Parathyroid adenoma (tissue), 2 donors: ENCODE data around the gene CAMKK1.

Experiments
- H2AFZ ChIP-seq: fragments of 300-600 bp; sonication (generic); one replicate; pipeline ENCODE4 v1.7.0; 2017; ENCODE audit warnings: antibody characterized with exemption, mild to moderate bottlenecking
- H3K27ac ChIP-seq: fragments of 300-600 bp; sonication (generic); one replicate; pipeline ENCODE4 v1.7.0; 2017
- H3K27me3 ChIP-seq: fragments of 300-600 bp; sonication (generic); one replicate; pipeline ENCODE4 v1.7.0; 2017; ENCODE audit warnings: low read length; ENCODE audit not compliant: control insufficient read depth, insufficient read depth
- H3K36me3 ChIP-seq: fragments of 300-600 bp; sonication (generic); one replicate; pipeline ENCODE4 v1.7.0; 2017; ENCODE audit warnings: low read length; ENCODE audit not compliant: control insufficient read depth, insufficient read depth
- H3K4me1 ChIP-seq: fragments of 300-600 bp; sonication (generic); one replicate; pipeline ENCODE4 v1.7.0; 2017; ENCODE audit warnings: control low read depth
- H3K4me2 ChIP-seq: fragments of 300-600 bp; sonication (generic); one replicate; pipeline ENCODE4 v1.7.0; 2017; ENCODE audit warnings: low read length
- H3K4me3 ChIP-seq: fragments of 300-600 bp; sonication (generic); one replicate; pipeline ENCODE4 v1.7.0; 2017; ENCODE audit warnings: low read depth, low read length
- H3K79me2 ChIP-seq: fragments of 300-600 bp; sonication (generic); one replicate; pipeline ENCODE4 v1.7.0; 2017; ENCODE audit warnings: control low read depth
- H3K9ac ChIP-seq: fragments of 300-600 bp; sonication (generic); one replicate; pipeline ENCODE4 v1.7.0; 2017; ENCODE audit warnings: mild to moderate bottlenecking
- H3K9me3 ChIP-seq: fragments of 300-600 bp; sonication (generic); one replicate; pipeline ENCODE4 v1.7.0; 2017; ENCODE audit warnings: low read length; ENCODE audit not compliant: control insufficient read depth
- TF ChIP-seq, protein P1 (sequence below): fragments of 300-600 bp; sonication (generic); IDR thresholded peaks from one replicate; pipeline ENCODE4 v1.7.0; 2017; ENCODE audit warnings: antibody characterized with exemption, mild to moderate bottlenecking
- donor health status: primary hyperparathyroidism.

The CAMKK1 gene

GRCh38 chr17:3828151-3828851, 64.6 kb downstream of the CAMKK1 start:
- TF ChIP-seq, protein P1, sequence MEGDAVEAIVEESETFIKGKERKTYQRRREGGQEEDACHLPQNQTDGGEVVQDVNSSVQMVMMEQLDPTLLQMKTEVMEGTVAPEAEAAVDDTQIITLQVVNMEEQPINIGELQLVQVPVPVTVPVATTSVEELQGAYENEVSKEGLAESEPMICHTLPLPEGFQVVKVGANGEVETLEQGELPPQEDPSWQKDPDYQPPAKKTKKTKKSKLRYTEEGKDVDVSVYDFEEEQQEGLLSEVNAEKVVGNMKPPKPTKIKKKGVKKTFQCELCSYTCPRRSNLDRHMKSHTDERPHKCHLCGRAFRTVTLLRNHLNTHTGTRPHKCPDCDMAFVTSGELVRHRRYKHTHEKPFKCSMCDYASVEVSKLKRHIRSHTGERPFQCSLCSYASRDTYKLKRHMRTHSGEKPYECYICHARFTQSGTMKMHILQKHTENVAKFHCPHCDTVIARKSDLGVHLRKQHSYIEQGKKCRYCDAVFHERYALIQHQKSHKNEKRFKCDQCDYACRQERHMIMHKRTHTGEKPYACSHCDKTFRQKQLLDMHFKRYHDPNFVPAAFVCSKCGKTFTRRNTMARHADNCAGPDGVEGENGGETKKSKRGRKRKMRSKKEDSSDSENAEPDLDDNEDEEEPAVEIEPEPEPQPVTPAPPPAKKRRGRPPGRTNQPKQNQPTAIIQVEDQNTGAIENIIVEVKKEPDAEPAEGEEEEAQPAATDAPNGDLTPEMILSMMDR: no peak
- Histone ChIP-seq H3K4me3 (no peak overlapping the region), H3K79me2 (peaks cover 2% of the 10 kb centered on the region), H3K4me2 (no peak overlapping the region), H3K36me3 (no peaks in the 10 kb centered on the region), H3K27me3 (no peaks in the 10 kb centered on the region), H3K27ac (no peak overlapping the region), H3K4me1 (no peaks in the 10 kb centered on the region), H3K9me3 (no peaks in the 10 kb centered on the region), H2AFZ (no peak overlapping the region), H3K9ac (no peak overlapping the region)

DNA sequence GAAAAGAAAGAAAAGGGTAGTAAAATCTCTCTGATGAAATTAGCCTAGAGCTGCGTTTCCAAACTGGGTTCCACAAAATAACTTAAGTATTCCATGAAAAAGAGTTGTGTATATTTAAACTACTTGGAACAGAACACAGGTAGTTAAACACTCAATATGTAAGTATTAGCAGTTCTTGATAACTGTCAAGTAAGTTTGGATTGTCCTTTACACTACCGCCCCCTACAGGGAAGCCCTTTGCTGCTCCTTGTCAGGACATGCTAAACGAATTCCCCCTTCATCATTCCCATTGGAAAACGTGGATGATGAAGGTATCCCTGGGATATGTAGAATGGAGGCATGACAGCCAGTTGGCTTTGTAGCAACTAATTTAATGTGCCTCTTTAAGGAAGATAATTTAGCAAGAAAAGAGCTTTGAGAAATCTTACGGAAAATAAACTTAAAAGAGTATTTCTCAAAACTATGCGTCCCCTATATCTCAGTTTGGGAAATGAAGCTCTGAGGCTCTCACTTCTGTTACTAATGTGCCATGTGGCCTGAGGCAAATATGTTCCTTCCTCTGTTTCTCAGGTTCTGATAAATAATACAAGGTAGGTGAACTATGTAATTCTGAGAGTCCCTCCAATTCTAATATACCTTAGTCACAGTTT, 65.6 kb downstream of the CAMKK1 start:
- H3K4me2 ChIP-seq: no peak overlapping the region
- peaks cover 2% of the 10 kb centered on the region for H3K79me2 ChIP-seq
- no peaks in the 10 kb centered on the region for H3K9me3 ChIP-seq
- no peaks in the 10 kb centered on the region for H3K4me1 ChIP-seq
- no peak overlapping the region for H3K9ac ChIP-seq
- TF ChIP-seq, protein P1: peak; percentile 45
- no peak overlapping the region for H3K27ac ChIP-seq
- no peaks in the 10 kb centered on the region for H3K36me3 ChIP-seq
- no peaks in the 10 kb centered on the region for H3K27me3 ChIP-seq
- H3K4me3 ChIP-seq: no peak overlapping the region
- H2AFZ ChIP-seq: no peak overlapping the region

DNA sequence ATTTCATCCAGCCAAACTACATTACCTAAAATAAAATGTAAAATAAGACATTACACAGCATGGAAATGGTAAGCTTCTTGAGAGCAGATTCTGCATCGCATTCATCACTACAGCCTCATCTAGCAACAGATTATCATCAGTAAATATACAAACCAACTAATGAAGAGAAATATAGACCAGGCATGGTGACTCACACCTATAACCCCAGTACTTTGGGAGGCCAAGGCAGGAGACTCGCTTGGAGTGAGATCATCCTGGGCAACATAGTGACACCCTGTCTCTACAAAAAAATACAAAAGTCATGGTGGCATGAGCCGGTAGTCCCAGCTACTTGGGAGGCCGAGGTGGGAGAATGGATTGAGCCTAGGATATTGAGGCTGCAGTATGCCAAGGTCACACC, 66.7 kb downstream of the CAMKK1 start:
- Histone ChIP-seq H3K9me3 (no peaks in the 10 kb centered on the region), H2AFZ (no peak overlapping the region), H3K27me3 (no peaks in the 10 kb centered on the region), H3K79me2 (peaks cover 2% of the 10 kb centered on the region), H3K36me3 (no peaks in the 10 kb centered on the region), H3K4me3 (no peak overlapping the region), H3K27ac (no peak overlapping the region), H3K9ac (no peak overlapping the region), H3K4me2 (no peak overlapping the region), H3K4me1 (no peaks in the 10 kb centered on the region)
- TF ChIP-seq, protein P1: no peak

- no peak overlapping the region for H2AFZ ChIP-seq
- TF ChIP-seq, protein P1: no peak
- H3K27me3 ChIP-seq: no peaks in the 10 kb centered on the region
- no peaks in the 10 kb centered on the region for H3K4me1 ChIP-seq
- H3K9ac ChIP-seq: no peak overlapping the region
- H3K4me3 ChIP-seq: no peak overlapping the region
- H3K9me3 ChIP-seq: no peaks in the 10 kb centered on the region
- H3K4me2 ChIP-seq: no peak overlapping the region
- no peaks in the 10 kb centered on the region for H3K36me3 ChIP-seq
- no peaks in the 10 kb centered on the region for H3K79me2 ChIP-seq
- H3K27ac ChIP-seq: no peak overlapping the region
Observed at GRCh38 chr17:3821101-3821500, 71.8 kb downstream of the CAMKK1 start.

GRCh38 chr17:3818786-3819185, 74.1 kb downstream of the CAMKK1 start:
- Histone ChIP-seq H3K79me2 (no peaks in the 10 kb centered on the region), H3K27ac (no peak overlapping the region), H2AFZ (no peak overlapping the region), H3K4me1 (no peaks in the 10 kb centered on the region), H3K36me3 (no peaks in the 10 kb centered on the region), H3K9ac (no peak overlapping the region), H3K4me2 (no peak overlapping the region), H3K27me3 (no peaks in the 10 kb centered on the region), H3K4me3 (no peak overlapping the region), H3K9me3 (no peaks in the 10 kb centered on the region)
- TF ChIP-seq, protein P1: no peak
